ENCODE results near the gene PDPK1.
"Not testable (repeated sequence)": the region's sequence is repeated elsewhere in the genome, so short reads cannot be mapped to it uniquely, and the experiment has no call there.

Gene PDPK1

DNA sequence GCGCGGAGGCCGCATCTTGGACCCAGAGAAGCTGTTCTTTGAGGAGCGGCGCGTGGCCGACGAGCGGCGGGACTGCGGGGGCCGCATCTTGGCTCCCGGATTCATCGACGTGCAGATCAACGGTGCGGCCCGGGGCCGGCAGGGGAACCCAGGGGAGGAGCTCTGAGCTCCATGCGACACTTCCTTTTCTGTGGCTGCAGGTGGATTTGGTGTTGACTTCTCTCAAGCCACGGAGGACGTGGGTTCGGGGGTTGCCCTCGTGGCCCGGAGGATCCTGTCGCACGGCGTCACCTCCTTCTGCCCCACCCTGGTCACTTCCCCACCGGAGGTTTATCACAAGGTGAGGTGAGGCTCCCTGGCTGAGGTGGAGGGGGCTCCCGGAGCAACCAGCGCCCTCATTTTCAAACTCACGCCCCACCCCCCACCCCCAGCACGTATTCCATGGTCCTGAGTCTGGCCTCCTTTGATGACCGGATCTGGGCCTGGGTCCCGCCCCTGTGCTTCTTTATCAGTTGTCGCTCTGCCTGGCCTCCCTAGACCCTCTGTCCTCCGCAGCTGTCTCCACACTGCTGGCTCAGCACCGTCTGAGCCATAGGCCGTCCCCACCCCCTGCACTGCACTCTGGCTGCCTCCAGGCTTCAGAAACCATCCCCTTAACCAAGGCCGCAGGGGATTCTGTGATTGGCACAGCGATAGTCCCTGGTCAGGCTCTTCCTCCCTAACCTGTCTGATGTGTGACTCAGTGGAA lies 16.9 kb upstream of the PDPK1 start:
- DNase-seq (ENCODE audit: insufficient read length, low spot score) (no peak), FAIRE-seq (no peak)

GRCh38 chr16:2523801-2524231 lies 14.0 kb upstream of the PDPK1 start:
- DNase-seq (ENCODE audit: insufficient read length, low spot score) (no peak), FAIRE-seq (no peak)

DNA sequence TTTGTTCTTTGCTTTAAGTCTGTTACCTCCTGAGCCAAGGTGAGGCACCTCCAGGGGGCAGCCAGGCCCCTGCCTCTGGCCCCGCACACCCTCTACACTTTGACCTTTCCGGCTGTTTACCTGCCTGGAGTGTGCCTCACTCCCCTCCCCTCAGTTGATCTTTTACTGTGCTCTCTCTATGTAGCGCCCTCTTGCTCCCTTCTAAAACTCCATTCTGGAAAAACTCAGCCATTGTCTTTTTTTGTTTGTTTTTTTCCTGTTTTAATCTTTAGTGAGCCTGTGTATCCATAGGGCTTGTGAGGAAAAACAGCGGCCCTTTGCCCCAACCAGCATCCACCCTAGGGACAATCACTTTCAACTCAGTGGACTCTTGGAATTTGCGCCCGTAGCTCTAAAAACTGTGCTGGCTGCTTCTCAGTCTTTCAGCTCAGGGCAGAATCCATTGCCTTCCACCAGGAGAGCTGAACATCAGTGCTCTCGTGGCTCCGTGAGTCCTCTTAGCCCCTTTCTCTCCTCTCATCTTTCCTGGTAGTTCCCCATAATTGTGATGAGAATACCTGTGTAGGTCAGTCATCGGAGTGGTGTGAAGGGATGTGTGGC lies 13.4 kb upstream of the PDPK1 start:
- DNase-seq (ENCODE audit: insufficient read length, low spot score) (no peak), FAIRE-seq (no peak)

DNA sequence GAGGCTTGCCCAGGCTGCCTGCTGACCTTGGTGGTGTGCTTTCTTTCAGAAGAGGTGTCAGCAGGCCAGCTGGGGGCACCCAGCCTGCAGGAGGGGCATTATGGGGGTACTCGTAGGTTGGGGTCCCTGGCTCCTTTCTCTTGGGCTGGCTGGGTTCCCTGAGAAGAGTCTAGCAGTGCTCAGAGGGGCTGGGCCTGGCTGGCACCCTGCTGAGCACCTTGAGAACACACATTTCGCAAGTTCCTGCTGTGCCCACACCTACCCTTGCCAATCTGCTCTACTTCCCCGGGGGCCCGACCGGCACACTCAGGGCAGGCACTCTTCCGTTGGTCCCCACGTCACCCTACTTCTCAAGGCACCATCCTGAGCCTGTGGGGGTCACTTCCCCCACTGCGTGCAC lies 11.7 kb upstream of the PDPK1 start:
- no peak for DNase-seq (ENCODE audit: insufficient read length, low spot score)
- FAIRE-seq: no peak

- FAIRE-seq (no peak), DNase-seq (ENCODE audit: insufficient read length, low spot score) (no peak)
Observed at GRCh38 chr16:2527071-2527783, 10.6 kb upstream of the PDPK1 start.

- no peak for FAIRE-seq
Observed at GRCh38 chr16:2527784-2528100, 10.1 kb upstream of the PDPK1 start.

GRCh38 chr16:2528161-2529060 lies 9.4 kb upstream of the PDPK1 start:
- FAIRE-seq (no peak), DNase-seq (ENCODE audit: insufficient read length, low spot score) (no peak)

More at GRCh38 chr16:2527784-2528100, 10.1 kb upstream of the PDPK1 start:
- no peak for DNase-seq (ENCODE audit: insufficient read length, low spot score)

DNA sequence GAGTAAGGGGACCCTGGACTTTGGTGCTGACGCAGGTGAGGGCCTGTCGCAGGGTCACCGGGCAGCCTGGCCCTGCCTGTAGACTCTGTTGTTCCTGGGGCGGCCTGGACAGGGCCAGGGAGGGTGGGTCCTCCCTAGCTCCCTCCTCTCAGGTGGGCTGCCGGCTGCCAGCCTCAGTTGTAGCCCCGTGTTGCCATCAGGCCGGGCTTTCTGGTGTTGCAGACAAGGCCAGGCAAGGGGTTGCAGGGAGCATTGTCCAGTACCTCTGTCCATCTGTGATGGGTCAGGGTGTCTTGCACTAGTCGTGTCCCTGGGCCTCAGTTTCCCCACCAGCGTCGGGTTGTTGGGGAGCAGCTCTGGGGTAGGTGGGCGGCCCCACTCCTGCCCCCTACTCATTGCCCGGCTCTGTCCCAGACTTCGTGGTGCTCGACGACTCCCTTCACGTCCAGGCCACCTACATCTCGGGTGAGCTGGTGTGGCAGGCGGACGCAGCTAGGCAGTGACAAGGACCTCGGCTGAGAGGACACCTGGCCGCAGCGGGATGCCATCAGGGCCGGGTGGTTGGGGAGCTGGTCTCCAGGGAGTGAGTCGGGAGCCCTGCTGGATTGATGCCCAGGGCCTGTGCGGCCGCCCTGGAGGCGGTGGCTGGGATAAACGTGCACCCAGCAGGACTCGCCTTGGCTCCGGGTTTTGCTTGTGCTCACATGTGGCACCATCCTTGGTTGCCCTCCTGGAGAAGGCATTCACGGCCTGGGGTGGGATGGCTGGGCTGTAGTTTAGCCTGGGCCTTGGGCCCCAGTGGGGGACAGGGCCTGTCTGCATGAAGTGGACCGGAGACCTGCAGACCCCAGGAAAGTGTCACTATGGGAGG lies 8.5 kb upstream of the PDPK1 start:
- DNase-seq (ENCODE audit: insufficient read length, low spot score) (no peak), FAIRE-seq (no peak)

- no peak for FAIRE-seq
- no peak for DNase-seq (ENCODE audit: insufficient read length, low spot score)
Observed at GRCh38 chr16:2529961-2530628, 7.7 kb upstream of the PDPK1 start.

GRCh38 chr16:2530629-2531318 lies 7.0 kb upstream of the PDPK1 start:
- no peak for DNase-seq (ENCODE audit: insufficient read length, low spot score)
- FAIRE-seq: no peak

DNA sequence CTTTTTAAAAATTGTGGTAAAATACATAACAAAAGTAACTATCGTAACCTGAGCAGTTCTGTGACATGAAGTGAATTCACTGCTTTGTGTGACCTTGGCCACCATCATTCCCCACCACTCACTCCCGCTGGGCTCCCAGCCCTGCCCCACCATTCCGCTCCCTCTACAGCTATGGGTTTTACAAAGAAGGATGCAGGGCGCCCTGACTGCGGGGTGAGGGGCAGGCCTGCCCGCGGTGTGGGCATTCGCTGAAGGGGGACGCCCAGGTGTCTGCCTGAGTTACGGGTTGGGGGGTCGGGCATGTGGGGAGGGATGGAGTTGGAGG lies 6.5 kb upstream of the PDPK1 start, which contains the start of gene CEMP1:
Gene CEMP1, minus strand, starts transcription at position 38 of the 325 bp plus-strand sequence. CDS start 335 bp downstream, outside the sequence.
- DNase-seq (ENCODE audit: insufficient read length, low spot score) (no peak), FAIRE-seq (no peak)

DNA sequence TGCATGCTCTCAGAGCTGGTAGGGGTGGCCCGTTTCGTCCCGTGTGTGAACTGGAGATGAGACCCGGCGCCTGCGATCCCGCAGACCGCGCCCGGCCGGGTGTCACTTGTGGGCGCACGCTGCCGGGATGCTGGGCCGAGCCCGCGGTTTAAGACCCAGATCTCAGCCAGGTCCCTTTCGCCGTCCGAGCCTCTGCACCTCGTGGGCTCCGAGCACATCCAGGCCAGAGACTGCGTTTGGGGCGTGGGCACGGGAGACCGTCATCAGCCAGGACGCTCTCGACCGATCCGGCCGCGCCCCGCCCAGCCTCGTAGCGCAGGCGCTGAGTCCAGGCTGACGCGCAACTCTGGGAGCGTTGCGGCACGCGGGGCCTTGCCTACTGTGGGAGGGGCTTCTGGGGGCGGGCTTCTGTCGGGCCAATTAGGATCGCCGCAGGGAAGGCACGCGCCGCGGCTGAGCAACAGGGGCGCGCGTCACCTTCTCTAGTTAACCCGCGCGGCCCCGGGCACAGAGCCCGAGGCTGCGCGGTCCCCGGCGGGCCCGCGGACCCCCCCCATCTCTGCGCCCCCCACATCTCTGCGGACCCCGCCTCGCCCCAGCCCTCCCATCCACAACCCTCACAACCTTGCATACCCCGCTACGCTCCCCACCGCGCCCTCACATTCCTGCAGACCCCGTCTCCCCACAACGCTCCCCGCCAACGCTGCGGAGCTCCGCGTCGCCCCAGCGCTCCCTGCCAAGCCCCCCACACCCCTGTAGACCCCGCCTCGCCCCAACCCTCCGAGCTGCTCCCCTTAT lies 5.9 kb upstream of the PDPK1 start:
- DNase-seq (ENCODE audit: insufficient read length, low spot score): peak; percentile 97
- FAIRE-seq: peak; percentile 100

DNA sequence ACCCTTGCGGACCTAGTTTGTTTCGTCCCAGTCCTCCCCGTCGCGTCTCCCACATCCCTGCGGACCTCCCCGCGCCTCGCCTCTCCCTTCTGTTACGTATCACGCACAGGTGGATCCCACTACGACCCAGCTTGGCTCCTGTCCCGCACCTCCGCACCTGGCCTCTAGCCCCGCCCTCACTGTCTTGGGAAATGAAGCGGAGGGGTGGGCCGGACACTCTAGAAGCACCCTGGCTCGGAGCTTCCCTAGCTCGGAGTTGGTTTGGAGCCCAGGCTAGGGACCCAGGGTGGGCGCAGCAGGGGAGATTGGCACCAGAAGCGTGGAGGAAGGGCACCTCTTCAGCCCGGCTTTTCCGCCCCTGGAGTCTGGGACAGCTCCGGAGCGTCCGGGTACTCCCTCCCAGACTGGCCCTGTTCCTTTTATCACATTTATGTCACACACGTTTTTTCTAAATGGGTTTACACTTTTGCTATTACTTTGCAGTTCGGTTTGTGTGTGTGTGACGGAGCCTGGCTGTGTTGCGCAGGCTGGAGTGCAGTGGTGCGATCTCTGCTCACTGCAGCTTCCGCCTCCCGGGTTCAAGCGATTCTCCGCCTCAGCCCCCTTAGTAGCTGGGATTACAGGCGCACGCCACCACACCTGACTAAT lies 5.2 kb upstream of the PDPK1 start:
- DNase-seq (ENCODE audit: insufficient read length, low spot score) (peak; percentile 48), FAIRE-seq (peak; percentile 64)

DNA sequence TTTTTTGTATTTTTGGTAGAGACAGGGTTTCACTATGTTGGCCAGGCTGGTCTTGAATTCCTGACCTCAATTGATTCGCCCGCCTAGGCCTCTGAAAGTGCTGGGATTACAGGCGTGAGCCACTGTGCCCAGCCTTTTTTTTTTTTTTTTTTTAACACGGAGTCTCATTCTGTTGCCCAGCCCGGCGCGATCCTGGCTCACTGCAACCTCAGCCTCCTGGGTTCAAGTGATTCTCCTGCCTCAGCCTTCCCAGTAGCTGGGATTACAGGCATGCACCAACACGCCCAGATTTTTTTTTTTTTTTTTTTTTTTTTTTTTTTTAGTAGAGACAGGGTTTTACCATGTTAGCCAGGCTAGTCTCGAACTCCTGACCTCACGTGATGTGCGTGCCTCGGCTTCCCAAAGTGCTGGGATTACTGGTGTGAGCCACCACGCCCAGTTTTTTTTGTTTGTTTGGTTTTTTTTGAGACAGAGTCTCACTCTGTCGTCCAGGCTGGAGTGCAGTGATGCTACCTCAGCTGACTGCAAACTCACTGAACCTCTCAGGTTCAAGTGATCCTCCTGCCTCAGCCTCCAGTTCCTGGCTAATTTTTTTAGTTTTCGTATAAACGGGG lies 4.6 kb upstream of the PDPK1 start:
- not testable (repeated sequence) for DNase-seq (ENCODE audit: insufficient read length, low spot score); FAIRE-seq

GRCh38 chr16:2533912-2534311 lies 3.9 kb upstream of the PDPK1 start:
- DNase-seq (ENCODE audit: insufficient read length, low spot score): no peak
- no peak for FAIRE-seq

DNA sequence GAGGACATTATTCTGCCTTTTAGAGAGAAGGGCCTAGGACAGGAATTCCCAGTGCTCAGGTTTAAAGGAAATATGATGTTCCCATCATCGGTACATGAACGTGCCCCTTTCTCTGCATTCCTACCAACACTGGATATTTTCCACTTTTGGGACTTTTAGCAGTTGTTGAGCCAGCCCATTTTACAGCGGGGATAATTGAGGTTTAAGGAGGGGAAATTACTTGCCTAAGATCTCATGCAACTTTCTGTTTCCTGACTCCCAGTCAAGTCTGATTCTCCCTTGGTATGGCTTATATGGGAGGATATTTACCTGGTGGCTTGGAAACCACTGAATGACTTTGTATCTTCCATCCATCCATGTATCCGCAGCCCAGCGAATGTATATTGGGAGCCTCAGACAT lies 3.5 kb upstream of the PDPK1 start:
- FAIRE-seq: not testable (repeated sequence)

GRCh38 chr16:2535625-2536013 lies 2.2 kb upstream of the PDPK1 start:
- no peak for FAIRE-seq
- DNase-seq (ENCODE audit: insufficient read length, low spot score): no peak

More for the DNA sequence above, 3.5 kb upstream of the PDPK1 start:
- not testable (repeated sequence) for DNase-seq (ENCODE audit: insufficient read length, low spot score)
